HG03460 (cell line): ENCODE data around the gene TNIK.
"Not testable (repeated sequence)": the region's sequence is repeated elsewhere in the genome, so short reads cannot be mapped to it uniquely, and the experiment has no call there.

ENCODE experiments used
- ATAC-seq: cut with Tn5 transposase; IDR thresholded peaks from one replicate; pipeline ENCODE4 v1.9.1; 2021; ENCODE audit not compliant: unreplicated experiment

Gene TNIK

DNA sequence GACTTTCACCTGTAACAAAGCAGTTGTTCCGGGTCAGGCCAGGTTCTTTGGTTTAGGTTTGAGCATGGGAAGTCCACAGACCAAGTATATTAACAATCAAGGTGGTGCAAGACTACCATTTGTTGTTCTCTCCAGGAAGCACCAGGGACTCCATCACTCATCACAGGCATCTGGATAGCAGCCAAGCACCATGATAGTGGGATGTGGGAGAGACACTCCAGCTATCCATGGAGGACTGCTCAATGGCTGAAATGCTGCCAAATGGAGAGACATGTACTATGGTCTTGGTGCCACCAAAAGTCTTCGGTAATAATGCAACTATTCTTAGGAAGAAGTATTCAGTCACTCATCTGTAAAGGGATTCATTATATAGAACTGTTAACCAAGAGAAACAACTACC, 143.0 kb downstream of the TNIK start:
- ATAC-seq = no peak

DNA sequence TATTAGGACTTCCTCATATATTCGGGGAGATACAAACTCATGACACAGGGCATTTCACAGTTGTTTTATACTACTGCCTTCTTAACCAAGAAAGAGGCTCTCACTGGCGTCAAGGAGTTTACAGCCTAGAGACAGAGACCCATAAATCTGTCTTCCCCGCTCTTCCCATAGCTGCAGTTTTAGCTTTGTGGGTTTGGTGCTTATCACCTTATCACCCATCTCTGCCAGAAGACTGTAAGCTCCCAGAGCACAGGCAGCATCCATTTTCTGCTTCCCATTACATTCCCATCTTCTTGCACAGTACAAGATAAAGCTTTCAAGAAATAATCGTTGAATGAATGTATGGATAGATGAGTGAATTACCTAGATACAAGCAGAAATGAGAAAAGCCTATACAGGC, 144.3 kb downstream of the TNIK start:
- ATAC-seq = no peak

GRCh38 chr3:171315101-171315500, 145.1 kb downstream of the TNIK start:
- no peak for ATAC-seq

- ATAC-seq = no peak
Measured at GRCh38 chr3:171314341-171314740, 145.9 kb downstream of the TNIK start.

DNA sequence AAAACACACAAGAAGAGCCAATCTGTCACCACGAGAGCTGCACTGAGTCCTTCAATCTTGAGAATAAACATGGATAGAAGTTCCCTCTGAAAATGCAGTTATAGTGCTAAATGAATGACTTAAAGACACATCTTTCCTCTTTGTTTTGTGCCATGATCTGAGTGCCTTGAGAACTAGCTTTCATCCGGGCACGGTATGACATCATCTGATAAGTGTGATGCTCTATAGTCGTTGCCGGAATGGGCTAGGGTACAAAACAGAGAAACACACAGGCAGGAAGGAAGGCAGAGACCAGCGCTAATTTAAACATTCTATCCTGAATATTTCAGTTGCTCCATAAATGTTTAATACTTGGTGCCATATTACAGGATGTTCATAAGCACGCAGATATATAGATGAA, 146.5 kb downstream of the TNIK start:
- no peak for ATAC-seq

DNA sequence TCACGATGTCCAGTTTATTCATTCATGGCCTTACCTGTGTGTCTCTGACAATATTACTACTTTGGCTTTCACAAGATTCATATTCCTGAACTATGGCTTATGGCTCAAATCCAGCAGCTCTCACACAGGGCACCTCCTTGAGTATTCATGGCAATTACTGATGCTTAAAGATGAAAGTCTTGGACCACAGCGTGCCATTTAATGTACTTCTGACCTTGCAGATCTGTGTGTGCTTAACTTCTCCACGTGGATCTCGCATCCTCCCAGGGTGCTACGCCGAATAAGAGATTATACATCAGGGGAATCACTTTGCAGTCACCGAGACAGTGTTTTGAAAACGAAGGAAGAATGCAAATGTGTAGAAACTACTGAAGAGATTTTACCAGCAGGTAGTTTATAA, 147.5 kb downstream of the TNIK start:
- no peak for ATAC-seq

GRCh38 chr3:171311784-171312183, 148.4 kb downstream of the TNIK start:
- no peak for ATAC-seq

DNA sequence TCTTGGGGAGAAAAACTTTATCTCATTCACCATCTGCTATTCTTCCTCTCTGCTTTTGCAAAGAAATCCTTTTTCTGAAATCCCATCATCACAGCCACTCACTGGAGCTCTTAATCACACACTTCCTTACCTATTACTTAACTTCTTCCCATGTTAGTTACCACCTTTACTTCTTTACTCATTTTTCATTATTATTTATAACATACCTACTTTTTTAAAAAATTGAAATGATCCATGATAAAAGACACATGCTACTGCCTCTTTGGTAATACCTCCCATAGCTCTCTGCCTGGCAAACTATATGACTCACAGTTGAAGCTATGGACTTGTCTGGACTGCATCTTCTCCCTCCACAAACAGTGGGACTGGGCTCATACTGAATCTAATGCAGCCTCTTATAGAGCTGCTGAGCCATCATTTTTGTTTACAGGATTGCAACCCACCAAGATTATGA, 150.3 kb downstream of the TNIK start:
- no peak for ATAC-seq

DNA sequence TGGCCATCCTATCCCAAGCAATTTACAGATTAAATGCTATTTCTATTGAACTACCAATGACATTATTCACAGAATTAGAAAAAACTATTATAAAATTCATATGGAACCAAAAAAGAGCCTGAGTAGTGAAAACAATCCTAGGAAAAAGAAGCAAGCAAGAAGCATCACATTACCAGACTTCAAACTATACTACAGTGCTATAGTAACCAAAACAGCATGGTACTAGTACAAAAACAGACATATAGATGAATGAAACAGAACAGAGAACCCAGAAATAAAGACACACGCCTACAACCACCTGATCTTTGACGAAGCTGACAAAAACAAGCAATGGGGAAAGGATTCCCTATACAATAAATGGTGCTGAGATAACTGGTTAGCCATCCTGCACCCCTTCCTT, 152.2 kb downstream of the TNIK start:
- ATAC-seq = no peak

GRCh38 chr3:171307046-171307585, 153.1 kb downstream of the TNIK start:
- no peak for ATAC-seq

GRCh38 chr3:171306631-171307030, 153.6 kb downstream of the TNIK start:
- ATAC-seq = no peak

DNA sequence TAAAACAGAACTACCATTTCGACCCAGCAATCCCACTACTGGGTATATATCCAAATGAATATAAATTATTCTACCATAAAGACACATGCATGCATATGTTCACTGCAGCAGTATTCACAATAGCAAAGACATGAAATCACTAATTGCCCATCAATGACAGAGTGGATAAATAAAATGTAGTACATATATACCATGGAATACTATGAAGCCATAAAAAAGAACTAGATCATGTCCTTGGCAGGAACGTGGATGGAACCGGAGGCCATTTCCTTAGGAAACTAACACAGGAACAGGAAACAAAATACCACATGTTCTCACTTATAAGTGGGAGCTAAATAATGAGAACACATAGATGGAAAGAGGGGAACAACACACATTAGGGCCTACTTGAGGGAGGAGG, 154.4 kb downstream of the TNIK start:
- not testable (repeated sequence) for ATAC-seq

DNA sequence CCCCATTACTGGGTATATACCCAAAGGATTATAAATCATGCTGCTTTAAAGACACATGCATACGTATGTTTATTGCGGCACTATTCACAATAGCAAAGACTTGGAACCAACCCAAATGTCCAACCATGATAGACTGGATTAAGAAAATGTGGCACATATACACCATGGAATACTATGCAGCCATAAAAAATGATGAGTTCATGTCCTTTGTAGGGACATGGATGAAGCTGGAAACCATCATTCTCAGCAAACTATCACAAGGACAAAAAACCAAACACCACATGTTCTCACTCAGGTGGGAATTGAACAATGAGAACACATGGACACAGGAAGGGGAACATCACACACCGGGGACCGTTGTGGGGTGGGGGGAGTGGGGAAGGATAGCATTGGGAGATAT, 155.7 kb downstream of the TNIK start:
- ATAC-seq = not testable (repeated sequence)

- ATAC-seq = not testable (repeated sequence)
Measured at GRCh38 chr3:171304017-171304416, 156.2 kb downstream of the TNIK start.

GRCh38 chr3:171301998-171302397, 158.2 kb downstream of the TNIK start:
- ATAC-seq = no peak

- ATAC-seq = no peak
Measured at GRCh38 chr3:171301002-171301401, 159.2 kb downstream of the TNIK start.

DNA sequence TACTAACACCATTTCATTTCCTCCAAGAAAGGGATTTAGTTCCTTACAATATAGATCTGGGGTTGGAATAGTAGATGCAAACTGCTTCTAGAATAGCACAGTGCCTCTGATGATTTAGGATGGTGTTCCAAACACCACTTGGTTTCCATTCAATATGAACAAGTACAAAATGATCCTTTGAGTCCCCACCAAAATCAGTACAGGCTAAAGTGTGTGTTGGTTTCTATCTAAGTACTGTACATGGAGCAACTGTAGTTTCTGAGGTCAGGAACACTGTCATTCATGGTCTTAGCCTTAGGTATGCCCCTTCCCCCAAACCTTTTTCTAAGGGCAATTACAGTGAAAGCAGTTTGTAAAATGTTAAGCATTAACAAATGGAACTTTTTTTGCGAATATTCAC, 162.3 kb downstream of the TNIK start:
- ATAC-seq = no peak

GRCh38 chr3:171297207-171297606, 163.0 kb downstream of the TNIK start:
- ATAC-seq = no peak

DNA sequence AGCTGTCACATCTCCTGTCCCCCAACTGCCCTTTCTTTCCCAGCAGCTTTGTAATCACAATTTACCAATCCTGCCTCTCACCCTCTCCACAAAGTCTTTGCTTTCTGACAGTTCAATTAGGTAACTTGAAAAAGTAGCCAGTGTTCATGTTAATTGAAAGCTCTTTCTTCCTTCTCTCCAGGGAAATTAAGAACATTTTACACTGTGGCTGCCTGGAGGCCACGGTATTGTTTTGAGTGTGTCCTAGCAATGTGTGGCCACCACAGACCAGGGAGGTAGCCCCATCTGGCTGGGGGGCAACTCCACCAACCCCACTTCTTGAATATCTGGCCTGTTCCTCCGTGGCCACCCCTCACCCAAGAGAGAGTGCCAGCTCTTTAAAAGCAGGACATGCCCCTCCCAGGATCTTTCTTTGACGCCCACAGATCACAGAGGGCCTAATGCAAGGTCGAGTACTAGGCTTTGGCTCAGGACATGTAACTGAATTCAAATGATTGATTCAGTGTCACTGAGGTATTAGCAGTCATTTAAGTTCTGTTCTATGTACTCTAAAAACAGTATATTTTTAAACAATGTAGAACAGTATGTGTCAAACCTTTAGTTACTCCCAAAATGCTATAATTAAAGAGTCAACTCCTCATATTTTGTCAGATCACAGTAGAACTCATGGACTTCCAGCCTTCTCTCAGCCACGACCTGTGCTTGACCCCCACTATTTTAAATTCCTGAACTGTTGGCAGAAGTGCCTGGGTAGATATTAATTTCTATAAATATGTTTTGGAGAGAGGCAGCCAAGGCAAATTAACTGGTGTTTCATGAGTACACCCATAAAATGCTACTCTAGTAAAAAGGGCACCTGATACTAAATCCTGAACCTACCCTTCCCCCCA, 164.5 kb downstream of the TNIK start:
- no peak for ATAC-seq

- ATAC-seq = peak; percentile 61
Measured at GRCh38 chr3:171293142-171293782, 166.9 kb downstream of the TNIK start.

DNA sequence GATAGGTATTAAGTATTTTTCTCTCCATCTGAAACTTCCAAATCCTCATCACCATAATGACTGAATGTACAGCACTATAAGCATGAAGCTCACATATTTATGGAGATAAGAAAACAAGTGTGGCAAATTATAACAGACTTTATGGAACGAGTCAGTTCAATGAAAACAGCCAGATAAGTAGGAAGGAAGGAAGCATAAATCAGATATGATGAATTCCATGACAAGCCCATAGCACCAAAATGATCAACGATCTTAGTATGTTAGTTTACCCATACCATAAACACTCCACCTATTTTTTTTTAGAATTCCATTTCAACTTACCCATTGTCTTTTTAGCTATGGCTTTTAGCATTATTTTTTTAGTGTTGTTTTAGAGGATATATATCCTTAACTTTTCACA, 169.5 kb downstream of the TNIK start:
- ATAC-seq = no peak

GRCh38 chr3:171289291-171289690, 170.9 kb downstream of the TNIK start:
- no peak for ATAC-seq
